Hepatocyte (in vitro differentiated cells): Measurements from ENCODE around the gene EFNB2. TPM values are rescaled to one million over a fixed set of nuclear protein-coding genes. Genes with fewer than 3 reads are reported as not detected.
A peak's percentile ranks its signal among the peaks of the same experiment; 100 is the strongest.

Experiments used
- DNase-seq: peaks from one replicate; pipeline ENCODE4 v3.0.0-alpha.2; 2016; ENCODE audit warnings: low spot score
- H2AFZ ChIP-seq: fragments of 200-600 bp; sonication (generic); 2 replicates; pipeline ENCODE4 v1.6.0; 2016; ENCODE audit warnings: antibody characterized with exemption, mild to moderate bottlenecking
- H3K27ac ChIP-seq: fragments of 200-600 bp; sonication (generic); 2 replicates; pipeline ENCODE4 v1.5.1; 2016; ENCODE audit warnings: mild to moderate bottlenecking
- H3K27me3 ChIP-seq: fragments of 200-600 bp; sonication (generic); 2 replicates; pipeline ENCODE4 v1.6.1; 2016
- H3K36me3 ChIP-seq: fragments of 200-600 bp; sonication (generic); replicated peaks from 2 replicates; pipeline ENCODE4 v1.5.1; 2016; ENCODE audit warnings: low read depth; ENCODE audit not compliant: insufficient read depth
- H3K4me1 ChIP-seq: fragments of 200-600 bp; sonication (generic); 2 replicates; pipeline ENCODE4 v1.5.1; 2016; ENCODE audit warnings: mild to moderate bottlenecking, moderate library complexity; ENCODE audit not compliant: insufficient read depth
- H3K4me2 ChIP-seq: fragments of 200-600 bp; sonication (generic); 2 replicates; pipeline ENCODE4 v1.6.0; 2016
- H3K4me3 ChIP-seq: fragments of 200-600 bp; sonication (generic); 2 replicates; pipeline ENCODE4 v1.5.1; 2016; ENCODE audit warnings: mild to moderate bottlenecking
- H3K79me2 ChIP-seq: fragments of 200-600 bp; sonication (generic); 2 replicates; pipeline ENCODE4 v1.6.0; 2017; ENCODE audit warnings: mild to moderate bottlenecking
- H3K9me2 ChIP-seq: fragments of 200-600 bp; sonication (generic); replicated peaks from 2 replicates; pipeline ENCODE4 v1.6.0; 2017; ENCODE audit warnings: mild to moderate bottlenecking; ENCODE audit not compliant: insufficient read depth
- H3K9me3 ChIP-seq: fragments of 200-600 bp; sonication (generic); 2 replicates; pipeline ENCODE4 v1.5.1; 2016; ENCODE audit warnings: low read depth, mild to moderate bottlenecking
- H4K20me1 ChIP-seq: fragments of 200-600 bp; sonication (generic); 2 replicates; pipeline ENCODE4 v1.6.0; 2016; ENCODE audit warnings: mild to moderate bottlenecking; ENCODE audit not compliant: insufficient read depth, poor library complexity, severe bottlenecking
- EZH2 ChIP-seq: fragments of 200-600 bp; sonication (generic); IDR thresholded peaks from 2 replicates; pipeline ENCODE4 v1.6.1; 2016; ENCODE audit warnings: antibody characterized with exemption, mild to moderate bottlenecking, borderline replicate concordance
- EZH2phosphoT487 ChIP-seq: fragments of 200-600 bp; sonication (generic); IDR thresholded peaks from one replicate; pipeline ENCODE4 v1.6.1; 2018; ENCODE audit warnings: antibody characterized with exemption, mild to moderate bottlenecking, low read depth, moderate library complexity; ENCODE audit not compliant: unreplicated experiment, severe bottlenecking
- WGBS: methylation state at CpG from one replicate; pipeline ENCODE4 v1.1.6; 2016; ENCODE audit warnings: low lambda C conversion rate; ENCODE audit errors: missing lambda C conversion rate; 5-methylcytosine and 5-hydroxymethylcytosine counted together
- polyA plus RNA-seq: library from polyadenylated mRNA; unstranded; fragments of >200 nt; fragmentation: Nextera tagmentation; extraction: Ambion mirVana; gene quantifications from 2 replicates; pipeline ENCODE4 v1.2.1, GENCODE V29; 2016
- total RNA-seq: library from RNA; depleted of rRNA; stranded (reverse); fragments of >200 nt; gene quantifications from 2 replicates; pipeline ENCODE4 v1.2.3, GENCODE V29; 2014
- TF ChIP-seq, protein P1 (sequence below): fragments of 200-600 bp; sonication (generic); IDR thresholded peaks from 2 replicates; pipeline ENCODE4 v1.5.1; 2016; ENCODE audit warnings: antibody characterized with exemption, mild to moderate bottlenecking; ENCODE audit not compliant: poor library complexity

EFNB2 gene
- total and polyA plus RNA-seq, 2 experiments from 2014 or later, result 62.4 to 63.3 TPM

DNA sequence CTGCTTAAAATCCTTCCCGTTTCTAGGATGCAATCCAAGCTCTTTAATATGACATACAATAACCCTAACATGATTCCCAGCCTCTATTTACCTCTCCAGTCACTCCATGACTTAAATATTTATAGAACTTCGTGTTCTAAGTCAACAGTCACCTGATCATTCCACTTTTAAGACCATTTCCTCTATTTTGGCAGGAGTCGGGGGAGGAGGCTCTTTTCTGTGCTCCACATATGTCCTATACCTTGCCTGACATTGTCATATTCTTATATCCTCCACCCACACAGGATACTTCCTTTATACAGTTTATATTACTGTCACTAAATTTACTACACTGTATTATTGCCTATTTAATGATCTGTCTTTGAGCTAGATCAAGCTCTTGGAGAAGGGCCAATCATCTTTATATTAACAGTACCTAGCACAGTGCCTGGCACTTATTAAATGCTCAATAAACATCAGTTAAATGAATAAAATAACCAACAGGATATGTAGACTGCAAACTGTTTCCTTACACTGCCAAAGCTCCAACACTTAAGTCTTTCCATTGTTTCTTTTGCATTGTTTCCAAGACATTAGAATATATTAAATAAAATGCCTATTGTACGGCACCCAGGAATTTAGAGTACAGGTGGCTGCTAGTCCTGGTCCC, 29.8 kb upstream of the EFNB2 start:
- no peak overlapping the region for H3K27ac ChIP-seq
- peaks cover 68% of the 10 kb centered on the region for H4K20me1 ChIP-seq
- H3K27me3 ChIP-seq, result no peaks in the 10 kb centered on the region
- no peaks in the 10 kb centered on the region for H3K9me2 ChIP-seq
- 41% methylated on average over 4 of the region's 4 CpGs for WGBS
- DNase-seq, result no peak
- H3K9me3 ChIP-seq, result no peaks in the 10 kb centered on the region
- peaks cover 76% of the 10 kb centered on the region for H3K79me2 ChIP-seq
- peaks cover 39% of the 10 kb centered on the region for H3K4me1 ChIP-seq
- peak overlapping the region; percentile 79 for H3K4me3 ChIP-seq
- H2AFZ ChIP-seq, result no peak overlapping the region
- H3K36me3 ChIP-seq, result no peaks in the 10 kb centered on the region
- H3K4me2 ChIP-seq, result peak overlapping the region; percentile 86
- TF ChIP-seq, protein P1, sequence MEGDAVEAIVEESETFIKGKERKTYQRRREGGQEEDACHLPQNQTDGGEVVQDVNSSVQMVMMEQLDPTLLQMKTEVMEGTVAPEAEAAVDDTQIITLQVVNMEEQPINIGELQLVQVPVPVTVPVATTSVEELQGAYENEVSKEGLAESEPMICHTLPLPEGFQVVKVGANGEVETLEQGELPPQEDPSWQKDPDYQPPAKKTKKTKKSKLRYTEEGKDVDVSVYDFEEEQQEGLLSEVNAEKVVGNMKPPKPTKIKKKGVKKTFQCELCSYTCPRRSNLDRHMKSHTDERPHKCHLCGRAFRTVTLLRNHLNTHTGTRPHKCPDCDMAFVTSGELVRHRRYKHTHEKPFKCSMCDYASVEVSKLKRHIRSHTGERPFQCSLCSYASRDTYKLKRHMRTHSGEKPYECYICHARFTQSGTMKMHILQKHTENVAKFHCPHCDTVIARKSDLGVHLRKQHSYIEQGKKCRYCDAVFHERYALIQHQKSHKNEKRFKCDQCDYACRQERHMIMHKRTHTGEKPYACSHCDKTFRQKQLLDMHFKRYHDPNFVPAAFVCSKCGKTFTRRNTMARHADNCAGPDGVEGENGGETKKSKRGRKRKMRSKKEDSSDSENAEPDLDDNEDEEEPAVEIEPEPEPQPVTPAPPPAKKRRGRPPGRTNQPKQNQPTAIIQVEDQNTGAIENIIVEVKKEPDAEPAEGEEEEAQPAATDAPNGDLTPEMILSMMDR, result no peak
- TF ChIP-seq EZH2phosphoT487 (no peak), EZH2 (no peak)

DNA sequence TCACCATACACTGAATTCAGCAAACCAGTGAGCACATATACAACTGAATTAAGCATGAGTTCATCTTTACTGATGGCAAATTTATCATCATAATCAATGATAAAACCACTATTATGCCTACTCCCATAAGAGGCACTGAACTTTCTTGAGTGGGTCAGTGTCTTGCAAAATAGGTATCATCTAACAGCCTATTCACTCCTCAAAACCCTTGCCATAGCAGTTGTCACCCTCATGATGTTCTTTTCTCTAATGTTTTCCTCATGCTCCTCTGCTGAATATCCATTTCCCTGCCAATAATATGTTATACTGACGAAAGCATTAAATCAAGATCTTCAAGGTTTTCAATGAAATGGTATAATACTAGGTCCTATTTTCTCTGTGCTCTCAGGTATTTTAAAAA, 26.8 kb upstream of the EFNB2 start:
- H4K20me1 ChIP-seq, result peaks cover 97% of the 10 kb centered on the region
- no peak for DNase-seq
- H3K36me3 ChIP-seq, result no peaks in the 10 kb centered on the region
- peaks cover 98% of the 10 kb centered on the region for H3K79me2 ChIP-seq
- 89% methylated on average over 1 of the region's 1 CpG for WGBS
- no peaks in the 10 kb centered on the region for H3K27me3 ChIP-seq
- no peak for TF ChIP-seq EZH2
- TF ChIP-seq, protein P1, result no peak
- TF ChIP-seq EZH2phosphoT487, result no peak
- H3K4me2 ChIP-seq, result peak overlapping the region; percentile 31
- H3K4me3 ChIP-seq, result no peak overlapping the region
- H3K27ac ChIP-seq, result no peak overlapping the region
- no peaks in the 10 kb centered on the region for H3K9me2 ChIP-seq
- H2AFZ ChIP-seq, result no peak overlapping the region
- peaks cover 39% of the 10 kb centered on the region for H3K4me1 ChIP-seq
- no peaks in the 10 kb centered on the region for H3K9me3 ChIP-seq

DNA sequence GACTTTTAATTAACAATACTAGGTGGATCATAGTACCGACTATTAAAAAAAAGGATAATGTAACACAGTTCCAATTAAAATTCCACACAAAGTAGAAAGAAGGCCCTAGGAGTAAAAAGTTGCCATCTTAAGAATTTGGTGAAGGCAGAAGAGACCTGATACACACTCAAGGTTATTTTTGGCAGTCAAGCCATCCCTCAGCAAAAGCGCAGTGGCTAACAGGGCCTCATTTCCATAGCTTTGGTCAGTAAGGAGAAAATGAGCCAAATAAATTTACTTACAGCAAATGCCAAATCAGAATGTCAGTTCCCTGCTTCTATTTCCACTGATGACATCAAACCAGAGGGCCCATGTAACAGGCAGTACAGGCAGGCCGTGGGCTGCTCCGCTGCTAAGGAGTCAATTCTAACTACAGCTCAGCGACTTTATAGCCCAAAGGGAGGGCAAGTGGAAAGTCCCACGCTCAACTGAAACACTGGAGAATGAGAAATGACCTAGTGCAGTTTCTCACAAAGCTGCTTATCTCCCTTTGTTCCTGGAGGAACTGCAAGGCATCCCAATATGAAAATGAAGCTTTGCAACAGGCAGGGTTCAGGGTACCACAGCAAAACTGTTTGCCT, 26.2 kb upstream of the EFNB2 start:
- H2AFZ ChIP-seq, result no peak overlapping the region
- H3K9me2 ChIP-seq, result no peaks in the 10 kb centered on the region
- H3K9me3 ChIP-seq, result no peaks in the 10 kb centered on the region
- H3K27me3 ChIP-seq, result no peaks in the 10 kb centered on the region
- TF ChIP-seq EZH2phosphoT487 (no peak), EZH2 (no peak)
- TF ChIP-seq, protein P1, result no peak
- H3K4me1 ChIP-seq, result peaks cover 39% of the 10 kb centered on the region
- H3K36me3 ChIP-seq, result peaks cover 4% of the 10 kb centered on the region
- 61% methylated on average over 6 of the region's 6 CpGs for WGBS
- H3K4me3 ChIP-seq, result no peak overlapping the region
- DNase-seq, result peak; percentile 27
- no peak overlapping the region for H3K27ac ChIP-seq
- peaks cover 100% of the 10 kb centered on the region for H4K20me1 ChIP-seq
- peaks cover 98% of the 10 kb centered on the region for H3K79me2 ChIP-seq
- peak overlapping the region; percentile 31 for H3K4me2 ChIP-seq
